SK-N-MC (cell line): ENCODE measurements around the gene NEK4.

Experiments used
- EZH2 ChIP-seq: fragments of 200-600 bp; sonication (generic); IDR thresholded peaks from one replicate; pipeline ENCODE4 v1.6.1; 2017; ENCODE audit warnings: antibody characterized with exemption
- FOXP2 ChIP-seq: optimal IDR thresholded peaks from 2 replicates; pipeline ENCODE3; 2011; ENCODE audit warnings: mild to moderate bottlenecking, moderate library complexity; ENCODE audit not compliant: insufficient read depth; ENCODE audit errors: extremely low read length, control extremely low read depth
- POLR2AphosphoS5 ChIP-seq: IDR thresholded peaks from 2 replicates; pipeline ENCODE4 v1.6.1; 2012; ENCODE audit warnings: mild to moderate bottlenecking, low read depth, low read length, borderline replicate concordance

DNA sequence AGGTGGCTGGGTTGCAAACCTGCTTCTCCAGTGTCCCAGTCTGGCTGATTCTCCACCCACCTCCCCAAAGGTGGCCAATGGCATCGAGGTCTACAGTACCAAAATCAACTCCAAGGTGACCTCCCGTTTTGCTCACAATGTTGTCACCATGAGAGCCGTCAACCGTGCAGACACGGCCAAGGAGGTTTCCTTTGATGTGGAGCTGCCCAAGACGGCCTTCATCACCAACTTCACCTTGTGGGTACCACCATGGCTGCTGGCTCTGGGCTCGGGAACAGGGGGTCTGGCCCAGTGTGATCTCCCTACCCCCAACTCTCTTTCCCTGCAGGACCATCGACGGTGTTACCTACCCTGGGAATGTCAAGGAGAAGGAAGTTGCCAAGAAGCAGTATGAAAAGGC, 25.7 kb upstream of the NEK4 start:
- TF ChIP-seq EZH2 (no peak), POLR2AphosphoS5 (no peak), FOXP2 (no peak)
